HCT116 (cell line): ENCODE results near the gene STIL.

Source experiments
- EZH2 ChIP-seq: fragments of 200-600 bp; sonication (generic); IDR thresholded peaks from 2 replicates; pipeline ENCODE4 v1.6.1; 2017; ENCODE audit warnings: antibody characterized with exemption, mixed run types
- POLR2A ChIP-seq: IDR thresholded peaks from 2 replicates; pipeline ENCODE4 v1.7.0; 2011; ENCODE audit warnings: borderline replicate concordance; ENCODE audit not compliant: insufficient read depth, insufficient read length; ENCODE audit errors: extremely low read depth

- TF ChIP-seq POLR2A (no peak), EZH2 (no peak)
These were observed 15.8 kb downstream of the STIL start for GRCh38 chr1:47298025-47298699.
